Measurements from ENCODE around the gene AMPH.

AMPH gene

DNA sequence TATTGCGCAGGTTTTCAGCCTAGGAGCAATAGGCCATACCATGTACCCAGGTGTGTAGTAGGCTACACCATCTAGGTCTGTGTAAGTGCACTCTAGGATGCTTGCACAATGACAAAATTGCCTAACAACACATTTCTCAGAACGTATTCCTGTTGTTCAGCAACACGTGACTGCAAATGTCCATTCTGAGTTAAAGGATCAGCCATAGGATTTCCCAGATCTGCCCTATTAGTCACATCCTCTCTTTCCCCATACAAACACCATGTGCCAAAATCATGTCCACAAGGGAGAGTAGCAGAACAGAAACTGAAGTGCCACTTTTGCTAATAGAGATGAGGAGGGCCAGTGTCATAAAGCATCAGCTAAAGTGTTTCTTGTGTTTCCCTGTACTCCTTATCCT is 42.6 kb upstream of the AMPH start:
- TF ChIP-seq, protein P1, sequence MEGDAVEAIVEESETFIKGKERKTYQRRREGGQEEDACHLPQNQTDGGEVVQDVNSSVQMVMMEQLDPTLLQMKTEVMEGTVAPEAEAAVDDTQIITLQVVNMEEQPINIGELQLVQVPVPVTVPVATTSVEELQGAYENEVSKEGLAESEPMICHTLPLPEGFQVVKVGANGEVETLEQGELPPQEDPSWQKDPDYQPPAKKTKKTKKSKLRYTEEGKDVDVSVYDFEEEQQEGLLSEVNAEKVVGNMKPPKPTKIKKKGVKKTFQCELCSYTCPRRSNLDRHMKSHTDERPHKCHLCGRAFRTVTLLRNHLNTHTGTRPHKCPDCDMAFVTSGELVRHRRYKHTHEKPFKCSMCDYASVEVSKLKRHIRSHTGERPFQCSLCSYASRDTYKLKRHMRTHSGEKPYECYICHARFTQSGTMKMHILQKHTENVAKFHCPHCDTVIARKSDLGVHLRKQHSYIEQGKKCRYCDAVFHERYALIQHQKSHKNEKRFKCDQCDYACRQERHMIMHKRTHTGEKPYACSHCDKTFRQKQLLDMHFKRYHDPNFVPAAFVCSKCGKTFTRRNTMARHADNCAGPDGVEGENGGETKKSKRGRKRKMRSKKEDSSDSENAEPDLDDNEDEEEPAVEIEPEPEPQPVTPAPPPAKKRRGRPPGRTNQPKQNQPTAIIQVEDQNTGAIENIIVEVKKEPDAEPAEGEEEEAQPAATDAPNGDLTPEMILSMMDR (IDR thresholded peaks at IDR 0.05; ENCODE audit: low read depth, low read length): no peak
- peak; percentile 53 for DNase-seq (ENCODE audit: extremely low read depth, low read depth)

DNA sequence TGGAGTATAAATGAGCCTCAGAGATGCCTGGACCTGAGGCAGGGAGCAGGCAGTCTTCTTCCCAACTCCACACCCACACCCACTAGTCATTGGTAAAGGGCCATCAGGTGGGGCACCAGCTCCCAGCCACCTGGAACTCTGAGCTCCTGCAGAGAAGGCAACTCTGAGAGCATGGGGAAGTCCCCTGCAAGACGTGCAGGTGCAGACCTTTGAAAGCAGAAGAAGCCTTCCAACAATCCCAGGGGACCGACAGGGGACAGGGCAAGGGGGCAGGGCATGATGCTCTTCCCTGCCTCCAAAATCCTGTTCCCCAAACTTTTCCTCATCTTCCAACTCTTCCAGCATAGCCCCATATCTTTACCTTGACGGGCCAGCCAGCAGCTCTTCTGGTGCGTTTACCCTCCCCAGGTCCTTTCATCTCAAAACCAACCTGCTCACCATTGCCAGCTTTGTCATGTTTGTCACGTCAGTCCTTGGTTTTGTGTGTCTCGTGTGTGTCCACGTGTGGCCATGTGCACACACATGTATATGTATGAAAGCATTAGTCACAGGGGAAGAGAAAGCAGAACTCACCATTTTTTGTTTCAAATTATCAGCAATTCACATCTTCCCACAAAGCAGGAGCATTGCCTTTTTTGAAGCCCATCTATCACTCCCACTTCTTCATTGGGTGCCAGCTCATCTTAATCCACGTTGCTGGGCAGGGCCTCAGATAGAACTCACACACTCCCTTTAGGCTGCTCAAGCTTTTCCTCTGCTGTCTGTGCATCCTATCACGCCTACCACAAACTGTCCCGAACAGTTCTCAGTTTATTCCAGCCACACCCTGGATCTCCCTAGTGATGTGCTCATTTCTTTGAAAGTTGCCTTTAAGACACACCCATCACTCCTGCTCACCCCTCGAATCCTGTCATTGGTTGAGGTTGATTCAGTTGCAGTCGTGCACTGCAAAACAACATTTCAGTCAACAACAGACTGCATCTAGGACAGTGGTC is 41.0 kb upstream of the AMPH start:
- no peak for DNase-seq (ENCODE audit: extremely low read depth, low read depth)
- TF ChIP-seq, protein P1 (IDR thresholded peaks at IDR 0.05; ENCODE audit: low read depth, low read length): no peak

DNA sequence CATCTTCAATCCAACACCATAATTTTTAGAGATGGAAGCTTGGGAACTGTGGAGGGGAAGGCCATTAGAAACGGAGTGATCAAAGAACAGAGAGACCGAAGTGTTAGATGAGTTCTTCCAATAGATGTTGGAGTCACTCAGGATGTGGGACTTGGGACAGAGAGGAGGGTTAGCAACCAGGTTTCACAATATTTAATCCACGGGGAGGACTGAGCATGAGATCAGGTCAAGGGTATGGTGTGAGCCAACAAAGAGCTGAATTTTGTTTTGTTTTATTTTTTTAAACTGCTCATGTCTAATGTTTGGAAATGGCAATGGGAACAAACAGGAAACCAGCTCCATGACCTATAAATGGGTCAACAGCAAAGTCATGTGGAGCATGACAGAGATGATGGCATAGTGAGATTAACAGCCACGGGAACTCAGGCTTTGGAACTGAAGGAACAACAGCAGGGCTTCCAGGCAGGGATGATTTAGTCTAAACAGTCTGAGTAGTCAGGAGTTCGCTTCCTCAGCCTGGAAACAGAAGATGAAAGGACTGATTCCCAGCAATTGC is 38.9 kb upstream of the AMPH start:
- TF ChIP-seq, protein P1 (IDR thresholded peaks at IDR 0.05; ENCODE audit: low read depth, low read length): no peak
- DNase-seq (ENCODE audit: extremely low read depth, low read depth): no peak

- DNase-seq (ENCODE audit: extremely low read depth, low read depth): no peak
- TF ChIP-seq, protein P1 (IDR thresholded peaks at IDR 0.05; ENCODE audit: low read depth, low read length): no peak
These were observed 33.8 kb upstream of the AMPH start for GRCh38 chr7:38664972-38665371.

DNA sequence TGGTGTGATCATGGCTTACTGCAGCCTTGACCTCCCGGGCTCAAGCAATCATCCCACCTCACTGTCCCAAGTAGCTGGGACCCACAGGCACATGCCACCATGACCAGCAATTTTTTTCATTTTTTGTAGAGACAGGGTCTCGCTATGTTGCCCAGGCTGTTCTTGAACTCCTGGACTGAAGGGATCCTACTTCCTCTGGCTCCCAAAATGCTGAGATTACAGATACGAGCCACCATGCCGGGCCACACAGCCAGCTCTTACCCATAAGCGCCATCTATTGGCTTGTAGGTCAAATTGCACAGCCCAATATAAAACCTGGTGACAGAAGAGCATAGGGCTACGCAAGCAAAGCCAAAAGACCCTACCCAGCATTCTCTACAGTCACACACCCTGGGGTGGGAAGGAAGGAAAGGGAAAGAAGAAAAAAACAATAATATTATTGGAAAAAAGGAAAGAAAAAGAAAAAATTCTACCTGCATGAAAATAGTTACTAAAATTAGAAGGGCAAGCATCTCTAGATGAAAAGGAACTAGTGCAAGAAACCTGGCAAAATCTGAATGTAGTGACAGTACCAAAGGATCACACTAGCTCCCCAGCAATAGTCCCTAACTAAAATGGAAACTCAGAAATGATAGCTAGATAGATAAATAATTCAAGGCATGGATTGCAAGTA is 29.4 kb upstream of the AMPH start:
- DNase-seq (ENCODE audit: extremely low read depth, low read depth): no peak
- TF ChIP-seq, protein P1 (IDR thresholded peaks at IDR 0.05; ENCODE audit: low read depth, low read length): peak; percentile 87

- DNase-seq (ENCODE audit: extremely low read depth, low read depth): no peak
- TF ChIP-seq, protein P1 (IDR thresholded peaks at IDR 0.05; ENCODE audit: low read depth, low read length): no peak
These were observed 28.8 kb upstream of the AMPH start for GRCh38 chr7:38659931-38660330.

GRCh38 chr7:38658921-38659320 is 27.7 kb upstream of the AMPH start:
- DNase-seq (ENCODE audit: extremely low read depth, low read depth): no peak

More at GRCh38 chr7:38658921-38659320, 27.7 kb upstream of the AMPH start:
- TF ChIP-seq, protein P1 (IDR thresholded peaks at IDR 0.05; ENCODE audit: low read depth, low read length): no peak

Data from AG09319 (cell line).